Neural cell (in vitro differentiated cells): ENCODE measurements around the gene CLASP1. TPM values are rescaled to one million over a fixed set of nuclear protein-coding genes. Genes with fewer than 3 reads are reported as not detected.

Experiments used
- H2AFZ ChIP-seq: fragments of 200-600, 300-800 bp; sonication (generic), shearing (Covaris generic); 2 replicates; pipeline ENCODE4 v1.6.0; 2014; ENCODE audit warnings: low read depth, mild to moderate bottlenecking, antibody characterized with exemption, low read length, moderate library complexity
- H3F3A ChIP-seq: fragments of 200-600 bp; shearing (Covaris generic); 2 replicates; pipeline ENCODE4 v1.6.1; 2016; ENCODE audit warnings: mild to moderate bottlenecking, moderate library complexity, mixed read lengths, antibody characterized with exemption, low read length; ENCODE audit not compliant: insufficient read depth, poor library complexity, severe bottlenecking
- H3K27ac ChIP-seq: fragments of 200-600, 300-800 bp; sonication (generic), shearing (Covaris generic); 2 replicates; pipeline ENCODE4 v1.5.1; 2014; ENCODE audit warnings: mild to moderate bottlenecking, low read length, moderate library complexity
- H3K27me3 ChIP-seq: fragments of 300-800, 200-600 bp; sonication (generic), shearing (Covaris generic); 2 replicates; pipeline ENCODE4 v1.6.0; 2014; ENCODE audit warnings: mild to moderate bottlenecking, low read depth, low read length, moderate library complexity; ENCODE audit not compliant: insufficient read depth
- H3K36me3 ChIP-seq: fragments of 300-800, 200-600 bp; sonication (generic), shearing (Covaris generic); 2 replicates; pipeline ENCODE4 v1.5.1; 2014; ENCODE audit warnings: mild to moderate bottlenecking, antibody characterized with exemption, low read length, moderate library complexity; ENCODE audit not compliant: insufficient read depth
- H3K4me2 ChIP-seq: fragments of 300-800, 200-600 bp; sonication (generic), shearing (Covaris generic); 2 replicates; pipeline ENCODE4 v1.6.0; 2014; ENCODE audit warnings: mild to moderate bottlenecking, low read length
- H3K4me3 ChIP-seq: fragments of 300-800, 200-600 bp; sonication (generic), shearing (Covaris generic); 2 replicates; pipeline ENCODE4 v1.5.1; 2014; ENCODE audit warnings: mild to moderate bottlenecking, low read length, moderate library complexity
- H3K79me2 ChIP-seq: fragments of 200-600 bp; shearing (Covaris generic); replicated peaks from 2 replicates; pipeline ENCODE4 v1.6.0; 2014; ENCODE audit warnings: mild to moderate bottlenecking, low read length, moderate library complexity; ENCODE audit not compliant: insufficient read depth
- H3K9ac ChIP-seq: fragments of 300-800, 200-600 bp; sonication (generic), shearing (Covaris generic); 2 replicates; pipeline ENCODE4 v1.6.1; 2016; ENCODE audit warnings: mild to moderate bottlenecking, low read length, mixed read lengths
- H3K9me2 ChIP-seq: fragments of 200-600 bp; shearing (Covaris generic); 2 replicates; pipeline ENCODE4 v1.6.1; 2016; ENCODE audit warnings: mild to moderate bottlenecking, low read length, mixed read lengths; ENCODE audit not compliant: insufficient read depth
- H3K9me3 ChIP-seq: fragments of 200-600, 300-800 bp; sonication (generic), shearing (Covaris generic); 2 replicates; pipeline ENCODE4 v1.6.1; 2016; ENCODE audit warnings: mild to moderate bottlenecking, mixed run types, low read length, moderate library complexity, mixed read lengths
- H4K20me1 ChIP-seq: fragments of 200-600 bp; shearing (Covaris generic); 2 replicates; pipeline ENCODE4 v1.6.1; 2016; ENCODE audit warnings: mild to moderate bottlenecking, mixed run types; ENCODE audit not compliant: insufficient read depth
- EP300 ChIP-seq: fragments of 450-650 bp; conservative IDR thresholded peaks from 2 replicates; pipeline ENCODE4 v1.6.1; 2014; ENCODE audit warnings: antibody characterized with exemption, mild to moderate bottlenecking, moderate library complexity; ENCODE audit not compliant: poor library complexity, severe bottlenecking
- EZH2 ChIP-seq: fragments of 200-600, 300-800 bp; shearing (Covaris generic), sonication (generic); IDR thresholded peaks from 2 replicates; pipeline ENCODE4 v1.6.1; 2014; ENCODE audit warnings: antibody characterized with exemption, low read length, borderline replicate concordance, mild to moderate bottlenecking; ENCODE audit not compliant: insufficient read depth, poor library complexity, severe bottlenecking
- POLR2AphosphoS5 ChIP-seq: IDR thresholded peaks from 2 replicates; pipeline ENCODE4 v1.6.1; 2012
- SMC3 ChIP-seq: fragments of 450-650 bp; conservative IDR thresholded peaks from 2 replicates; pipeline ENCODE4 v1.6.1; 2014; ENCODE audit warnings: antibody characterized with exemption, mild to moderate bottlenecking, moderate library complexity; ENCODE audit not compliant: poor library complexity
- TAF1 ChIP-seq: IDR thresholded peaks from 2 replicates; pipeline ENCODE4 v1.6.1; 2012; ENCODE audit warnings: low read depth
- polyA plus RNA-seq: library from polyadenylated mRNA; depleted of rRNA; stranded (reverse); fragments of >200 nt; gene quantifications from 2 replicates; pipeline ENCODE4 v1.2.3, GENCODE V29; 2014
- TF ChIP-seq, protein P1 (sequence below): fragments of 450-650 bp; IDR thresholded peaks from 2 replicates; pipeline ENCODE4 v1.5.1; 2014; ENCODE audit warnings: antibody characterized with exemption, mild to moderate bottlenecking, moderate library complexity; ENCODE audit not compliant: poor library complexity, severe bottlenecking
- TF ChIP-seq, protein P2 (sequence below): IDR thresholded peaks from 2 replicates; pipeline ENCODE4 v1.6.1; 2012; ENCODE audit warnings: borderline replicate concordance

CLASP1 gene
- polyA plus RNA-seq, 1 donor from 2014 or later: 41.3 TPM

DNA sequence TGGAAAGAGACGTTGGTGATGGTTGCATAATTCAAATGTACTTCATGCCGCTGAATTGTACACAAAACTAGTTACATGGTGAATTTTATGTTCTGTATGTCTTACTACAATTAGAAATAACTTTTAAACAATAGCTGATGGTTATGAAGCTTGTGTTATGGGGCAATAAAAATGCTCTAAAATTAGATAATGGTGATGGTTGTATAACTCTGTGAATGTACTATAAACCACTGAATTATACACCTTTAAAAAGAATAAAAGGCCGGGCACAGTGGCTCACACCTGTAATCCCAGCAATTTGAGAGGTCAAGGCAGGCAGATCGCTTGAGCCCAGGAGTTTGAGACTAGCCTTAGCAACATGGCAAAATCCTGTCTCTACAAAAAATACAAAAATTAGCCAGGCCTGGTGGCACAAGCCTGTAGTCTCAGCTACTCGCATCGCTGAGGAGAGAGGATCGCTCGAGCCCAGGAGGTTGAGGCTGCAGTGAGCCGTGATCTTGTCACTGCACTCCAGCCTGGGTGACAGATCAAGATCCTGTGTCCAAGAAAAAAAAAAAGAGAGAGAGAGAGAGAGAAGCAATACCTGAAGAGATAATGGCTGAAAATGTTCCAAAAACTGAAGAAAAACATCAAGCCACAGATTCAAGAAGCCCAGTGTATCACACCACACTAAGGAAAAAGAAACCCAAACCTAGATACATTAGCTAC, 112.3 kb downstream of the CLASP1 start:
- no peaks in the 10 kb centered on the region for H3K9me2 ChIP-seq
- no peak overlapping the region for H3K4me2 ChIP-seq
- no peaks in the 10 kb centered on the region for H4K20me1 ChIP-seq
- no peak for TF ChIP-seq EZH2
- TF ChIP-seq, protein P1, sequence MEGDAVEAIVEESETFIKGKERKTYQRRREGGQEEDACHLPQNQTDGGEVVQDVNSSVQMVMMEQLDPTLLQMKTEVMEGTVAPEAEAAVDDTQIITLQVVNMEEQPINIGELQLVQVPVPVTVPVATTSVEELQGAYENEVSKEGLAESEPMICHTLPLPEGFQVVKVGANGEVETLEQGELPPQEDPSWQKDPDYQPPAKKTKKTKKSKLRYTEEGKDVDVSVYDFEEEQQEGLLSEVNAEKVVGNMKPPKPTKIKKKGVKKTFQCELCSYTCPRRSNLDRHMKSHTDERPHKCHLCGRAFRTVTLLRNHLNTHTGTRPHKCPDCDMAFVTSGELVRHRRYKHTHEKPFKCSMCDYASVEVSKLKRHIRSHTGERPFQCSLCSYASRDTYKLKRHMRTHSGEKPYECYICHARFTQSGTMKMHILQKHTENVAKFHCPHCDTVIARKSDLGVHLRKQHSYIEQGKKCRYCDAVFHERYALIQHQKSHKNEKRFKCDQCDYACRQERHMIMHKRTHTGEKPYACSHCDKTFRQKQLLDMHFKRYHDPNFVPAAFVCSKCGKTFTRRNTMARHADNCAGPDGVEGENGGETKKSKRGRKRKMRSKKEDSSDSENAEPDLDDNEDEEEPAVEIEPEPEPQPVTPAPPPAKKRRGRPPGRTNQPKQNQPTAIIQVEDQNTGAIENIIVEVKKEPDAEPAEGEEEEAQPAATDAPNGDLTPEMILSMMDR: no peak
- no peaks in the 10 kb centered on the region for H3K36me3 ChIP-seq
- no peak overlapping the region for H3K27ac ChIP-seq
- H3K79me2 ChIP-seq: peaks cover 49% of the 10 kb centered on the region
- H3K4me3 ChIP-seq: no peak overlapping the region
- no peaks in the 10 kb centered on the region for H3F3A ChIP-seq
- H3K9ac ChIP-seq: no peak overlapping the region
- H3K9me3 ChIP-seq: no peaks in the 10 kb centered on the region
- H2AFZ ChIP-seq: no peak overlapping the region
- no peaks in the 10 kb centered on the region for H3K27me3 ChIP-seq

DNA sequence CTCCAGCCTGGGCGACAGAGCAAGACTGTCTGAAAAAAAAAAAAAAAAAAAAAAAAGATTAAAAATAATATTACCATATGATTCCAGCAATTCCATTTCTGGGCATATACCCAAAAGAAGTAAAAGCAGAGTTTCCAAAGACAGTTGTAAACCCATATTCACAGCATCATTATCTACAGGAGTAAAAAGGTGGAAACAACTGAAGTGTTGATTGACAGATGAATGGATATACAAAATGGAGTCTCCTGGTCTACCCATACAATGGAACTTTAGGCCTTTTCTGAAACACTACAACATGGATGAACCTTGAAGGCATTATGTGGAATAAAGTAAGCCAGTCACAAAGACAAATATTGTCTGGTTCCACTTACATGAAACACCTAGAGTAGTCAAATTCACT, 112.9 kb downstream of the CLASP1 start:
- no peak overlapping the region for H3K4me3 ChIP-seq
- peaks cover 49% of the 10 kb centered on the region for H3K79me2 ChIP-seq
- no peaks in the 10 kb centered on the region for H3K27me3 ChIP-seq

DNA sequence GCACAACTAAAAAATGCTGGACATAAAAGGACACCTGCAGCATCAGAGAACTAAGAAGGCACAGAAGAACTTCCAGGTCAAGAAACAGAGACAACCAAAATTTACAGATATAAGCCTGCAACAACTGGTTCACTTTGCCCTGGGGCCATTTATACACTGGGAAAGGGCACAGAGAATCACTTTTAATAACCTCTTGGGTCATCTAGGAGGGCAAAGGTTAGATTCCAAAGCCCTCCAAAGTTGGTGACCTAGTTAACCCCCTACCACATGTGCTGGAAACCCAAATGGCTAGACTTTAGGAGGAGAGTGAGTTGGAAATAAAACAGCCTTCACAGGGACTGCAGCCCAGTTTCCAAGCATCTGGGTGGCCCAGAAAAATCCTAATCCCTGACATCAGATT, 115.3 kb downstream of the CLASP1 start:
- no peak overlapping the region for H3K9ac ChIP-seq
- H3K27me3 ChIP-seq: no peaks in the 10 kb centered on the region
- H3K9me3 ChIP-seq: no peaks in the 10 kb centered on the region
- H4K20me1 ChIP-seq: peaks cover 4% of the 10 kb centered on the region
- H3K4me3 ChIP-seq: no peak overlapping the region
- no peaks in the 10 kb centered on the region for H3F3A ChIP-seq
- H3K27ac ChIP-seq: no peak overlapping the region
- H3K36me3 ChIP-seq: no peaks in the 10 kb centered on the region
- peaks cover 48% of the 10 kb centered on the region for H3K79me2 ChIP-seq
- H2AFZ ChIP-seq: no peak overlapping the region
- H3K9me2 ChIP-seq: no peaks in the 10 kb centered on the region
- no peak overlapping the region for H3K4me2 ChIP-seq
- no peak for TF ChIP-seq EZH2
- no peak for TF ChIP-seq SMC3
- TF ChIP-seq EP300: no peak
- TF ChIP-seq POLR2AphosphoS5: no peak
- TF ChIP-seq, protein P1: no peak
- TF ChIP-seq, protein P2, sequence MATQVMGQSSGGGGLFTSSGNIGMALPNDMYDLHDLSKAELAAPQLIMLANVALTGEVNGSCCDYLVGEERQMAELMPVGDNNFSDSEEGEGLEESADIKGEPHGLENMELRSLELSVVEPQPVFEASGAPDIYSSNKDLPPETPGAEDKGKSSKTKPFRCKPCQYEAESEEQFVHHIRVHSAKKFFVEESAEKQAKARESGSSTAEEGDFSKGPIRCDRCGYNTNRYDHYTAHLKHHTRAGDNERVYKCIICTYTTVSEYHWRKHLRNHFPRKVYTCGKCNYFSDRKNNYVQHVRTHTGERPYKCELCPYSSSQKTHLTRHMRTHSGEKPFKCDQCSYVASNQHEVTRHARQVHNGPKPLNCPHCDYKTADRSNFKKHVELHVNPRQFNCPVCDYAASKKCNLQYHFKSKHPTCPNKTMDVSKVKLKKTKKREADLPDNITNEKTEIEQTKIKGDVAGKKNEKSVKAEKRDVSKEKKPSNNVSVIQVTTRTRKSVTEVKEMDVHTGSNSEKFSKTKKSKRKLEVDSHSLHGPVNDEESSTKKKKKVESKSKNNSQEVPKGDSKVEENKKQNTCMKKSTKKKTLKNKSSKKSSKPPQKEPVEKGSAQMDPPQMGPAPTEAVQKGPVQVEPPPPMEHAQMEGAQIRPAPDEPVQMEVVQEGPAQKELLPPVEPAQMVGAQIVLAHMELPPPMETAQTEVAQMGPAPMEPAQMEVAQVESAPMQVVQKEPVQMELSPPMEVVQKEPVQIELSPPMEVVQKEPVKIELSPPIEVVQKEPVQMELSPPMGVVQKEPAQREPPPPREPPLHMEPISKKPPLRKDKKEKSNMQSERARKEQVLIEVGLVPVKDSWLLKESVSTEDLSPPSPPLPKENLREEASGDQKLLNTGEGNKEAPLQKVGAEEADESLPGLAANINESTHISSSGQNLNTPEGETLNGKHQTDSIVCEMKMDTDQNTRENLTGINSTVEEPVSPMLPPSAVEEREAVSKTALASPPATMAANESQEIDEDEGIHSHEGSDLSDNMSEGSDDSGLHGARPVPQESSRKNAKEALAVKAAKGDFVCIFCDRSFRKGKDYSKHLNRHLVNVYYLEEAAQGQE: no peak
- TF ChIP-seq TAF1: no peak

More for the DNA sequence above, 112.9 kb downstream of the CLASP1 start:
- Histone ChIP-seq H3F3A (no peaks in the 10 kb centered on the region), H3K36me3 (no peaks in the 10 kb centered on the region), H4K20me1 (no peaks in the 10 kb centered on the region), H2AFZ (no peak overlapping the region), H3K4me2 (no peak overlapping the region), H3K9me2 (no peaks in the 10 kb centered on the region), H3K9ac (no peak overlapping the region), H3K27ac (no peak overlapping the region), H3K9me3 (no peaks in the 10 kb centered on the region)
- no peak for TF ChIP-seq TAF1
- TF ChIP-seq SMC3: no peak
- no peak for TF ChIP-seq EZH2
- TF ChIP-seq EP300: no peak
- TF ChIP-seq, protein P2: no peak
